ENCODE results near the gene GFOD1.

The GFOD1 gene

GRCh38 chr6:13427316-13427715, 60.1 kb downstream of the GFOD1 start:
- no peak for DNase-seq

DNA sequence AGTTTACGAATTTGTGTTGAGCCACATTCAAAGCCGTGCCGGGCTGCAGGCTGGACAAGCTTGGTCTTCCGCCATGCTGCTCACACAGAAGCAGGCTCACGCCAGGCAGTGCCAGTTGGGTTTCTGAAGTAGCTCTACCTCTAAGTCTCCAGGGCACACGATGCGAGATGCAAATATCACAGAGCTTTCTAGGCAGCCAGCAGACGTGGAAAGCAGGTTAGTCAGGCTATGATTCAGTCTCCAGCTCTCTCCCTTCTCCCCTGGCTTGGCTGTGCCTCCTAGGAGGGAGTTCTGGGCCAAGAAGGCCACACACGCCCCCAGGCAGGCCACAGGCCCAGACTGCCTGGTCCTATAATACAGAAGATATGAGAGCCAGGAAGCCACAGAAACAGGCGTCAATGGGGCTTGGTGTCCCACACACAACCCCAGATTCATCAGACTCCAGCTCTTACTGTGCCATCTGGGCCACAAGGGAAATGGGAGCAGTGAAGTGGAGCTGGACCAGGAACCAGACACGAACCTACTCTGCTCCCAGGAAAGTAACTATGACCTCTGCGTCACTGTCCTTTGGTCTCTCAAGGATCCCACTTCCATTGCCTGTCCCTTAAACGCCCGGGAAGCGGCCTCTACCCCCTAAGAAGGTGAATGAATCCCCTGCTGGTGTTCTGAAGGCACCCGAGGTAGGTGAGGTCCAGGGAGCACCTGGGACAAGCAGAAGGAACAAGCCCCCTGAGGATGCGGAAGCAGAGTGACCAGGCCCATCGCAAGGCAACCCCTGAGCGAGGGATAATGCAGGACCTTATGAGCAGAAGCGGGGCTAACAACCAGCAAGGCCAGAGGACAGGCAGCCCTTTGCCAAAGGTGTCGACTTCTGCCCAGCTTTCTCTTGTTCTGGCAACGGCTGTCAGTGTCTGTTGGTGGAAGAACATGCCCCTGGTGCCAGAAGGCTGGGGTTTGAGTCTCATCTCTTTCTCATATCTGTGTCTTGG, 61.2 kb downstream of the GFOD1 start:
- DNase-seq, result peak in 8 of 56 donors; percentile 19 to 61 (median 32)

GRCh38 chr6:13425270-13425873, 62.0 kb downstream of the GFOD1 start:
- no peak for DNase-seq

DNA sequence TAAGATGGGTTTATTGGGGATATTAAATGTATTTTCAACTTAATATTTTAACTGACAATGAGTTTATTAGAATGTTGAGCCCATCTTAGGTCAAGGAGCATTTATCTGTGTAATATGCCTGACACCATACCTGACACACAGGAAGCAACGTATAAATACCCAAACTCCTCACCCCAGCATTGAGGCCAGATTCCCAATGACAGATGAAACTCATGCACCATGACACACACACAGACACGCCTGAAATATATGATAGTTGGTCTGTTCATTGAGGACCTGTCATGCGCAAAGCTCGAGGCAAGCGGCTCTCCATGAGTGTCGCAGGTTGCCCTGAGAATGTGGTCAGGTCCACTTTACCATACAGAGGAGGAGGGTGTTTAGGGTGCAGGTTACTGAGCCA, 64.1 kb downstream of the GFOD1 start:
- no peak for DNase-seq

DNA sequence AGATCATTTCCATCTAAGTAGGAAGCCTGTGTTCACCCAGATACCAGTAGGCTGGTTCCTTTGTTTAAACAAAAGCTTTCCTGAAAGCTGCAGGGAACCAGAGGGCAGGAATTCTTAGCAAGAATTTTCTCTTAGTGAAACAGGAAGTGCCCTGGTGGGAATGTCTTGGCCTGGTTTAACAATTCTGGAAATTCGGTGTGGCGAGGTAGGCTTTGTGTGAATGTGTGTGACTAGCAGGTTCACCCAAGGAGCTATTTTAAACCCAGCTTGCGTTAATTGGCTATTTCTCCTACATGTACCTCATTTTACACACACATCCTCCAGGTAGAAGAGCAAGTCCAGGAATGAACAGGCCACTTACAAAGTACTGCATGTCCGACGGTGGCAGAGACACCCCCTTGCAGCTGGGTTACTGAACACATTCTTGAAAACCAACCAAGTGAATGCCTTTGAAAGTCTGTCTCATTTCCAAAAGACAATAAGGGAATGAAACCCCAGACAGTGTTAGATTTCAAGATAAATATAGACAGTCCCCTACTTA, 64.6 kb downstream of the GFOD1 start:
- DNase-seq, result no peak

- DNase-seq, result peak in 11 of 56 donors; percentile 7 to 59 (median 27)
Observed at GRCh38 chr6:13421425-13422059, 65.9 kb downstream of the GFOD1 start.

DNA sequence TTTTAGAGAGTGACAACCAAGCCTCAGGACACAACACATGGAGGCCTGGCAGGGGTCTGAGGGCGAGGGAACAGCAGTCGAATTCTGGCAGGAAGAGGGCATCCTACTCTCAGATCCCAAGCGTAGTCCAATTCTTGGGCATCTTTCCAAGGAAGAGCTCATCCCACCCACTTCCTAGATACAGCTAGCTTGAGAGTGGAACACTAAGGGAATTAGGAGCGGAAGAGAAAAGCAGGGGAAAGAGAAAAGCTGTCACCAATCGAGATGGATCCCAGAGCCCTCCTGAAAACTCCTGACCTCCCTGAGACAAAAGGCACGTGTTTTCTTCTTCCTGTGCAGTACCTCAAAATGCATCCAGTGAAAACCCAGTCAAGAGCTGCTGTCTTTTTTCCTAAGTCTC, 67.1 kb downstream of the GFOD1 start:
- DNase-seq, result peak in 4 of 56 donors; percentile 22 to 31 (median 26)

- no peak for DNase-seq
Observed at GRCh38 chr6:13419422-13420195, 67.8 kb downstream of the GFOD1 start.

GRCh38 chr6:13418844-13419243, 68.6 kb downstream of the GFOD1 start:
- DNase-seq, result no peak

GRCh38 chr6:13417954-13418353, 69.4 kb downstream of the GFOD1 start:
- DNase-seq, result no peak

DNA sequence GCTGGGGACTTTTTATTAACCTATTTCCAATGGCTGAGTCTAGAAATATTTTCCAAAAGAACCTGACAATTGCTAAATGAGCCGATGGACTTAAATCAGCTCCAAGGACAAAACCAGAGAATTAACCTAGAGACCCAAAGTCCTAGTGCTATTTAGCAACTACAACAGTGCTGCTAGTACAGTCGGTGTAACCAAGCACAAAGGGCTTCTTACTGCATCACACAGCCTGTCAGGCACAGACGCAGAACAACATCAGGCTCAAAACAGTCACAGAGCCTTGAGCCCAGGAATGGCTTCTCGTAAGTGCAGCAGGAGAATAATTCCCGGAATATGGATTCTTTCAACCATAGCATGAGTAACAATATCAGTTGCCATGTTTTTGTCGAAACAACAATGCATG, 70.0 kb downstream of the GFOD1 start:
- no peak for DNase-seq

GRCh38 chr6:13415283-13415682, 72.1 kb downstream of the GFOD1 start:
- DNase-seq, result no peak

GRCh38 chr6:13413900-13414555, 73.4 kb downstream of the GFOD1 start:
- peak in 43 of 56 donors; percentile 15 to 77 (median 48) for DNase-seq

- DNase-seq, result no peak
Observed at GRCh38 chr6:13413466-13413862, 73.9 kb downstream of the GFOD1 start.

DNA sequence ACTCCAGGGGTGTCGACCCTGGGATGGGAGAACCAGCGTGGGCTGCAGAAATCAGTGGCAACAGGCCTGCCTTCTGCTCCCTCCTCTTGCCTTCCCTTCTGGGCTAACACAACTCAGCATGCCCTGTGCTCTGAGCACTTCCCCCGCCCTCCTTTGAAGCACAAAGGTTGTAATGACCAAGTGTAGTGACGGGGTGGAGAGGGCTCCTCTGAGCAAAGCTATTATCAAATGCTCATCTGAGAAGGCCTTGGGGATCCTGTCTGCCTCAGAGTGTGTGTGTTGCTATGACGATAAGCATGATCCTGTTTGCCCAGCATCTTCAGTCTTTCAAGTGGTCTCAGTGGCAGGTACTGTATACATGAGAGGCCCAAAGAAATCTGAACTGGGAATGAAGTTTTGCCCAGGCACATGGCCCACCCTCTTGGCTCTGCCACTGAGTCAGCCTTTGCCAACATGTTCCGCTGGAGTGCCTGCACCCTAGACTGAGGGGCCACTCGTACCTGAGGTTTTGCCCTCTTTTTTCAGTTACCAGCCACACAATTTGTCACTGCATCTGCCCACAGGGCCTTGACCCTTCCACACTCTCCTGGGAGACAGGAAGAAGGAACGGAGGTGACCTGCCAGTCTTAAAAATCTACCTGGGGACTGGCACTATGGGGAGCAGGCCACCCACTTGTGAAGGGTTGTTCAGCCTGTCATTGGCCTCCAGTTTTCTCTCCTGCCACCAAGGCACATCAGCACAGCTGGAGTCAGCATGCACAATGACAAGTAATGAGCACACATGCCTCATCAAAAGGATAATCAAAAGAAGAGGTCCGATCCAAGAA, 74.5 kb downstream of the GFOD1 start:
- DNase-seq, result no peak

DNA sequence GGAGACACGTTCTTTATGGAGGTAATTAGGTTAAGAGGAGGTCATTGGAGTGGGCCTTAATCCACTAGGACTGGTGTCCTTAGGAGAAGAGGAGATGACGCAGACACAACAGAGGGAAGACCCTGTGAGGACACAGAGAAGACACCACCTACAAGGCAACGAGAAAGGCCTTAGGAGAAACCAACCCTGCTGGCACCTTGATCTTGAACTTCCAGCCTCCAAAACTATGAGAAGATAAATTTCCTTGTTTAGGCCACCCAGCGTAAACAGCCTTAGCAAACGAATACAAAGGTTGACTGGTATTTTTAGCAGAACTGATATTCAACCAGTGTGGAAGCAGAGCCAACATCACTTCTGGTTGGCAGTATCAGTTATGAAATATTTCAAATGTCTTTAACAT, 75.2 kb downstream of the GFOD1 start:
- DNase-seq, result no peak

DNA sequence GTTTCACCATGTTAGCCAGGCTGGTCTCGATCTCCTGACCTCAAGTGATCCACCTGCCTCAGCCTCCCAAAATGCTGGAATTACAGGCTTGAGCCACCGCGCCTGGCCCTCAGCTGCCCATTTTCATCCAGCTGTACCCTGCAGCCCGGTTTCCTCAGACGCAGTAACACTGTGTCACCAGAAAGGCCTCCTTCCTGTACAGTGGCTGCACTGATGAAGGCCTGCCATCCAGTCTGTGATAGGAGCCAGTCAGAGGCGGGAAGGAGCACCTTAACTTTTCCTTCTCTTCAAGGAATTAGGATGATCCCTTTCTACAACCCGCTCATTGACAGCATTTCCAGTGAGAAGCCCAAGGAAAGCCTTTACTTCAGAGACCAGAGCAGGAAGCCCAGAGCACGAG, 75.9 kb downstream of the GFOD1 start:
- DNase-seq, result no peak

GRCh38 chr6:13409991-13410390, 77.4 kb downstream of the GFOD1 start:
- DNase-seq, result no peak
